NCI-H774 (cell line): ENCODE results near the gene MACIR.

Experiments used
- DNase-seq: peaks from one replicate; lab custom pipeline; 2025; lab: John Stamatoyannopoulos, UW

Gene MACIR

GRCh38 chr5:103247118-103247517 is 11.4 kb upstream of the MACIR start:
- DNase-seq: no peak

GRCh38 chr5:103249068-103249467 is 9.5 kb upstream of the MACIR start:
- no peak for DNase-seq

GRCh38 chr5:103254921-103255320 is 3.6 kb upstream of the MACIR start:
- DNase-seq: no peak

- DNase-seq: no peak
Measured at GRCh38 chr5:103255691-103256090, 2.9 kb upstream of the MACIR start.

GRCh38 chr5:103256178-103256577 is 2.4 kb upstream of the MACIR start:
- no peak for DNase-seq

- DNase-seq: peak; percentile 62
Measured at GRCh38 chr5:103258957-103259704, 568 bp downstream of the MACIR start.

- DNase-seq: peak; percentile 41
Measured at GRCh38 chr5:103259705-103260355, 1.3 kb downstream of the MACIR start.

- no peak for DNase-seq
Measured at GRCh38 chr5:103260951-103261350, 2.4 kb downstream of the MACIR start.

- no peak for DNase-seq
Measured at GRCh38 chr5:103262422-103262871, 3.9 kb downstream of the MACIR start.

GRCh38 chr5:103263054-103263453 is 4.5 kb downstream of the MACIR start:
- no peak for DNase-seq

GRCh38 chr5:103264508-103264907 is 5.9 kb downstream of the MACIR start:
- DNase-seq: no peak

GRCh38 chr5:103270581-103270980 is 12.0 kb downstream of the MACIR start:
- no peak for DNase-seq

GRCh38 chr5:103271570-103272289 is 13.2 kb downstream of the MACIR start:
- DNase-seq: peak; percentile 68

GRCh38 chr5:103272377-103272776 is 13.8 kb downstream of the MACIR start:
- DNase-seq: no peak

- DNase-seq: no peak
Measured at GRCh38 chr5:103273952-103274351, 15.4 kb downstream of the MACIR start.

- DNase-seq: no peak
Measured at GRCh38 chr5:103275851-103276250, 17.3 kb downstream of the MACIR start.

GRCh38 chr5:103280967-103281366 is 22.4 kb downstream of the MACIR start:
- DNase-seq: no peak

GRCh38 chr5:103283120-103283519 is 24.6 kb downstream of the MACIR start:
- no peak for DNase-seq

- no peak for DNase-seq
Measured at GRCh38 chr5:103283869-103284268, 25.3 kb downstream of the MACIR start.

GRCh38 chr5:103286622-103287021 is 28.1 kb downstream of the MACIR start:
- no peak for DNase-seq

GRCh38 chr5:103289024-103289423 is 30.5 kb downstream of the MACIR start:
- DNase-seq: no peak

GRCh38 chr5:103290846-103291245 is 32.3 kb downstream of the MACIR start:
- no peak for DNase-seq

GRCh38 chr5:103291606-103292005 is 33.0 kb downstream of the MACIR start:
- DNase-seq: no peak
